NB4 (cell line): ENCODE results near the gene ITGAV.

ENCODE experiments used
- CTCF ChIP-seq: IDR thresholded peaks from one replicate; pipeline ENCODE4 v1.5.1; 2012; ENCODE audit warnings: low read depth, low read length
- MAX ChIP-seq: IDR thresholded peaks from 2 replicates; pipeline ENCODE4 v1.6.1; 2011; ENCODE audit warnings: low read depth, low read length
- MYC ChIP-seq: IDR thresholded peaks from 2 replicates; pipeline ENCODE4 v1.6.1; 2011; ENCODE audit warnings: low read depth, low read length
- POLR2A ChIP-seq: IDR thresholded peaks from 2 replicates; pipeline ENCODE4 v1.6.1; 2011; ENCODE audit warnings: mild to moderate bottlenecking; ENCODE audit not compliant: insufficient read length; ENCODE audit errors: extremely low read depth

- TF ChIP-seq POLR2A, result no peak
- no peak for TF ChIP-seq CTCF
- TF ChIP-seq MAX, result no peak
- no peak for TF ChIP-seq MYC
Measured at GRCh38 chr2:186644791-186645190, 54.9 kb downstream of the ITGAV start.
